Colonic mucosa (tissue), 4 donors: ENCODE results near the gene SMARCA2. TPM values are rescaled to one million over a fixed set of nuclear protein-coding genes. Genes with fewer than 3 reads are reported as not detected.
A peak's percentile ranks its signal among the peaks of the same experiment; 100 is the strongest.

Experiments
- DNase-seq: peaks from one replicate; pipeline ENCODE4 v3.0.0-alpha.2; 2020
- H3K27ac ChIP-seq: fragments of 200-600 bp; one replicate; pipeline ENCODE4 v1.8.0; 2021
- H3K27me3 ChIP-seq: fragments of 200-600 bp; one replicate; pipeline ENCODE4 v1.8.0; 2021
- H3K36me3 ChIP-seq: fragments of 200-600 bp; one replicate; pipeline ENCODE4 v1.8.0; 2021
- H3K4me1 ChIP-seq: fragments of 200-600 bp; one replicate; pipeline ENCODE4 v1.8.0; 2021; ENCODE audit warnings: mild to moderate bottlenecking
- H3K4me3 ChIP-seq: fragments of 200-600 bp; one replicate; pipeline ENCODE4 v1.8.0; 2021
- H3K9ac ChIP-seq, 2 donors: one replicate each; pipeline ENCODE4 v1.7.0; 2013; ENCODE audit warnings: control low read depth in 2 of 2, low read depth in 2 of 2, low read length in 2 of 2
- H3K9me3 ChIP-seq: fragments of 200-600 bp; one replicate; pipeline ENCODE4 v1.8.0; 2021
- intact Hi-C: fragments of 100-400 bp; cut with DNase I; formaldehyde crosslinking; loops from one replicate; pipeline ENCODE4 v1.14.1; 2022
- total RNA-seq, 2 donors: library from RNA; stranded (reverse); fragmentation: NEBNext Ultra II Directional in 1 of 2; extraction: Animal tissue kit (Norgen Biotek cat#: 25700) in 1 of 2; gene quantifications; one replicate each; pipeline ENCODE4 v1.2.1, GENCODE V29; 2021
- TF ChIP-seq, protein P1 (sequence below): fragments of 200-600 bp; IDR thresholded peaks from one replicate; pipeline ENCODE4 v1.8.0; 2022; ENCODE audit warnings: antibody characterized with exemption, mild to moderate bottlenecking
- donor health status: healthy.
- donor health status: DM: no; HTN: no; CAD: no.
- donor health status: DM: no; HTN: no; CAD: no.

SMARCA2 gene
- total RNA-seq, 2 donors from 2014 or later: 89.4 to 97.0 TPM

- no peaks in the 10 kb centered on the region for H3K9me3 ChIP-seq
- no peaks in the 10 kb centered on the region for H3K36me3 ChIP-seq
- intact Hi-C loops: no loop called here
- TF ChIP-seq, protein P1, sequence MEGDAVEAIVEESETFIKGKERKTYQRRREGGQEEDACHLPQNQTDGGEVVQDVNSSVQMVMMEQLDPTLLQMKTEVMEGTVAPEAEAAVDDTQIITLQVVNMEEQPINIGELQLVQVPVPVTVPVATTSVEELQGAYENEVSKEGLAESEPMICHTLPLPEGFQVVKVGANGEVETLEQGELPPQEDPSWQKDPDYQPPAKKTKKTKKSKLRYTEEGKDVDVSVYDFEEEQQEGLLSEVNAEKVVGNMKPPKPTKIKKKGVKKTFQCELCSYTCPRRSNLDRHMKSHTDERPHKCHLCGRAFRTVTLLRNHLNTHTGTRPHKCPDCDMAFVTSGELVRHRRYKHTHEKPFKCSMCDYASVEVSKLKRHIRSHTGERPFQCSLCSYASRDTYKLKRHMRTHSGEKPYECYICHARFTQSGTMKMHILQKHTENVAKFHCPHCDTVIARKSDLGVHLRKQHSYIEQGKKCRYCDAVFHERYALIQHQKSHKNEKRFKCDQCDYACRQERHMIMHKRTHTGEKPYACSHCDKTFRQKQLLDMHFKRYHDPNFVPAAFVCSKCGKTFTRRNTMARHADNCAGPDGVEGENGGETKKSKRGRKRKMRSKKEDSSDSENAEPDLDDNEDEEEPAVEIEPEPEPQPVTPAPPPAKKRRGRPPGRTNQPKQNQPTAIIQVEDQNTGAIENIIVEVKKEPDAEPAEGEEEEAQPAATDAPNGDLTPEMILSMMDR: no peak
- H3K27me3 ChIP-seq: no peaks in the 10 kb centered on the region
- no peak for DNase-seq
- no peak overlapping the region for H3K27ac ChIP-seq
- no peak overlapping the region for H3K9ac ChIP-seq
- no peaks in the 10 kb centered on the region for H3K4me1 ChIP-seq
- H3K4me3 ChIP-seq: no peak overlapping the region
These were observed 35.1 kb downstream of the SMARCA2 start for GRCh38 chr9:2050236-2050635.

GRCh38 chr9:2053883-2054845, 39.0 kb downstream of the SMARCA2 start:
- H3K9ac ChIP-seq: no peak overlapping the region
- DNase-seq: peak; percentile 23
- no peaks in the 10 kb centered on the region for H3K9me3 ChIP-seq
- no peak overlapping the region for H3K27ac ChIP-seq
- no peaks in the 10 kb centered on the region for H3K27me3 ChIP-seq
- TF ChIP-seq, protein P1: no peak
- H3K36me3 ChIP-seq: no peaks in the 10 kb centered on the region
- H3K4me3 ChIP-seq: no peak overlapping the region
- H3K4me1 ChIP-seq: no peaks in the 10 kb centered on the region
- intact Hi-C loops: no loop called here

DNA sequence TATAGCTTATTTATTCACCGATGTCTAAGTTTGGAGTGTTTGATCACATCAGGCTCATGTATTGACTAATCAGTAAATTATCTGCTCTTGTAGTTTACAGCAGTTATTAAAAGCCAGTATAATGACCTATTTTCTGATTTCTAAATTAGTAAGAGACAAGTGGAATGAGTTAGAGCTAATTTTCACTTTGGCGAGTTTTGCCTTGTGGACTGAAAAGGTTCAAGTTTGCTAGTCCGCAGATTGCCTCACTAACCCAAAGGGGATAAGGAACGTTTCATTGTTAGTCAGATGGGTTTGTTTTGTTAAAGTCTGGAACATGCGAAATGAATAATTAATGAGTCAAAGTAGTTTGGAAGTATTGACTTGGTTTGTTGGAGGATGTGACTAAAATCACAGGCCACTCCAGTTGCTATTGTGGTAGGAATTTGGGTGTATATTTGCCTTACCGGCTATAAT, 40.1 kb downstream of the SMARCA2 start:
- Histone ChIP-seq H3K36me3 (no peaks in the 10 kb centered on the region), H3K4me1 (no peaks in the 10 kb centered on the region), H3K27me3 (no peaks in the 10 kb centered on the region), H3K4me3 (no peak overlapping the region), H3K9ac (no peak overlapping the region), H3K27ac (no peak overlapping the region), H3K9me3 (no peaks in the 10 kb centered on the region)
- TF ChIP-seq, protein P1: no peak
- no peak for DNase-seq
- intact Hi-C loops: no loop called here

DNA sequence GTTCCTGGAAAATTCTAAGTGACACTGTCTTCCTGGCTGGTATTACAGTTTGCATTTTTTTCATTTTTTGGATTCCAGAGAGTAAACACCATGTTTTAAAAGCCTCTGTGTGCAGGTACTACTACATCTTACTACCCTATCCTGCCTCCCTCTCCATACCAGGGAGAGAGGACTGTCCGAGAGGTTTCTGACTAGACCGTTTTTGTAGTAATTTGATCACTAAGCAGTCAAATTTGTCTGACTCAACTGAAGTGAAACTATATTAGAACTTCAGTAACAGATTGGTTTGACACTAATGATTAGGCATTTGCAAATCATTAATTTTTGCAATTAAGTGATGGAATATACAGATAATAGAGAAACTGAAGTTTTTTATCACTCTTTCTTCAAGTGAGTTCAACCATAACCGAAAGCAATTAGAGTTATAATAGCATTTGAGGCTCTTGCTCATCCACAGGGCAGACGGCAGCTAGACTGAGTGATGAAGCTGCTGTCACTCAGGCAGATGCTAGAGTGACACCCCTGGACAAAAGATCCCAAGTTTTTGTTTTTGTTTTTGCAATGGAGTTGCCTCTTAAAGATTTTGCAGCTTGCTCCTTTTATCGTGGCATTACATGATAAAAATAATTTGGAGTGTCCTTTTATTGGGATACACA, 44.3 kb downstream of the SMARCA2 start:
- DNase-seq: no peak
- Histone ChIP-seq H3K4me3 (no peak overlapping the region), H3K27me3 (no peaks in the 10 kb centered on the region), H3K9me3 (no peaks in the 10 kb centered on the region), H3K27ac (no peak overlapping the region), H3K9ac (no peak overlapping the region), H3K4me1 (no peaks in the 10 kb centered on the region), H3K36me3 (no peaks in the 10 kb centered on the region)
- TF ChIP-seq, protein P1: no peak
- intact Hi-C loops: no loop called here

DNA sequence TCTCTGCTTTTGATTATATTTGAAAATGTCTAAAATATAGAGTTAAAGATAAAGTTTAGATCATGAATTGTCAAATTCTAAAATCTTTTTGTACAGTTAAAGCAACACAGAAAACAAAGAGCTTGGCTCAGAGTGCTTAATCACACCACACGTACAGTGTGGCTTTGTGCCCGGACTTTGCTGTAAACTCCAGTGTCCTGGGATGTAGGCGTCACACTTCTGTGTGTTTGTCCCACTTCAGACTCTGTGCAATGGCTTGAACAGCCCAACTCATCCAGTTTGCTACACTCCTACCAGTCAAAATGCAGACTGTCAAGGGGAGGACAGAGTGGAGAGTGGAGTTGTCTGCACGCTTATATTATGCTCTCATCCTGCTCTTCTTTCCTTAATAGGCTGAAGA, 45.3 kb downstream of the SMARCA2 start:
- no peaks in the 10 kb centered on the region for H3K36me3 ChIP-seq
- DNase-seq: no peak
- TF ChIP-seq, protein P1: no peak
- no peaks in the 10 kb centered on the region for H3K27me3 ChIP-seq
- H3K27ac ChIP-seq: no peak overlapping the region
- H3K4me3 ChIP-seq: no peak overlapping the region
- H3K9me3 ChIP-seq: no peaks in the 10 kb centered on the region
- H3K4me1 ChIP-seq: no peaks in the 10 kb centered on the region
- intact Hi-C loops: no loop called here
- H3K9ac ChIP-seq: no peak overlapping the region
